Measurements from ENCODE around the gene CTRB2. TPM values are rescaled to one million over a fixed set of nuclear protein-coding genes. Genes with fewer than 3 reads are reported as not detected.
"Not testable (repeated sequence)": the region's sequence is repeated elsewhere in the genome, so short reads cannot be mapped to it uniquely, and the experiment has no call there.

Gene CTRB2
- total RNA-seq, 8 experiments from 2014 or later: 0.07 to 0.87 (median 0.29) TPM; not detected in 1

GRCh38 chr16:75219088-75219487, 12.1 kb upstream of the CTRB2 start:
- H3K4me1 ChIP-seq (replicated peaks in 1 of 2): no peaks in the 10 kb centered on the region
- no peak for ATAC-seq (replicated peaks in 6 of 8)
- 30 to 92% (median 73%) methylated on average over 2 to 3 of the region's 4 CpGs; no CpG with 5 or more reads in 5 of the 10 experiments for WGBS, 10 experiments
- no peak overlapping the region for H3K27ac ChIP-seq
- in situ Hi-C loops (cut with MboI; ENCODE audit: low pct_unique_long_range_greater_than_20kb in 2 of 9, low sequenced_read_pairs in 9 of 9, unreplicated experiment in 9 of 9): loop anchor here in 7 of 9 experiments (10.0 to 25.0 kb wide), 4 partner anchors 168 to 1943 kb away; no protein-coding TSS in a partner anchor
- no peak overlapping the region for H3K4me3 ChIP-seq

- Histone ChIP-seq H3K4me3 (no peak within 1 kb of the TSS), H3K4me1 (replicated peaks in 1 of 2) (no peaks in the 10 kb centered on the region), H3K27ac (no peak within 1 kb of the TSS)
- in situ Hi-C loops (cut with MboI; ENCODE audit: low pct_unique_long_range_greater_than_20kb in 2 of 9, low sequenced_read_pairs in 9 of 9, unreplicated experiment in 9 of 9): loop anchor here in 7 of 9 experiments (10.0 to 25.0 kb wide), 4 partner anchors 169 to 1944 kb away; no protein-coding TSS in a partner anchor
- 60 to 100% (median 92%) methylated on average over 1 to 6 of the region's 19 CpGs; no CpG with 5 or more reads in 4 of the 10 experiments for WGBS, 10 experiments
- peak in 1 of 8 experiments; percentile 36 for ATAC-seq (replicated peaks in 6 of 8)
Observed at GRCh38 chr16:75218256-75219076, 11.5 kb upstream of the CTRB2 start, which contains the start of gene CTRB1. TSS of gene CTRB1 (plus strand) at chr16:75218988. CDS start at chr16:75219008, 20 bp downstream.

GRCh38 chr16:75217389-75217851, 10.5 kb upstream of the CTRB2 start:
- no peaks in the 10 kb centered on the region for H3K4me1 ChIP-seq (replicated peaks in 1 of 2)
- WGBS, 10 experiments: 20 to 100% (median 75%) methylated on average over 1 to 6 of the region's 11 CpGs; no CpG with 5 or more reads in 2 of the 10 experiments
- H3K4me3 ChIP-seq: no peak overlapping the region
- ATAC-seq (replicated peaks in 6 of 8): no peak
- in situ Hi-C loops (cut with MboI; ENCODE audit: low pct_unique_long_range_greater_than_20kb in 2 of 9, low sequenced_read_pairs in 9 of 9, unreplicated experiment in 9 of 9): loop anchor here in 7 of 9 experiments (10.0 to 25.0 kb wide), 4 partner anchors 170 to 1945 kb away; no protein-coding TSS in a partner anchor
- no peak overlapping the region for H3K27ac ChIP-seq

GRCh38 chr16:75216576-75216975, 9.6 kb upstream of the CTRB2 start:
- 71 to 100% (median 79%) methylated on average over 1 to 6 of the region's 7 CpGs; no CpG with 5 or more reads in 4 of the 10 experiments for WGBS, 10 experiments

GRCh38 chr16:75216127-75216526, 9.2 kb upstream of the CTRB2 start:
- peak in 1 of 8 experiments; percentile 14 for ATAC-seq (replicated peaks in 6 of 8)
- no peaks in the 10 kb centered on the region for H3K4me1 ChIP-seq (replicated peaks in 1 of 2)
- no peak overlapping the region for H3K27ac ChIP-seq
- in situ Hi-C loops (cut with MboI; ENCODE audit: low pct_unique_long_range_greater_than_20kb in 2 of 9, low sequenced_read_pairs in 9 of 9, unreplicated experiment in 9 of 9): loop anchor here in 7 of 9 experiments (10.0 to 25.0 kb wide), 4 partner anchors 171 to 1946 kb away; no protein-coding TSS in a partner anchor
- H3K4me3 ChIP-seq: no peak overlapping the region
- WGBS, 10 experiments: 60 to 100% (median 80%) methylated on average over 1 of the region's 2 CpGs; no CpG with 5 or more reads in 3 of the 10 experiments

More at GRCh38 chr16:75216576-75216975, 9.6 kb upstream of the CTRB2 start:
- ATAC-seq (replicated peaks in 6 of 8): no peak
- no peak overlapping the region for H3K27ac ChIP-seq
- no peak overlapping the region for H3K4me3 ChIP-seq
- no peaks in the 10 kb centered on the region for H3K4me1 ChIP-seq (replicated peaks in 1 of 2)
- in situ Hi-C loops (cut with MboI; ENCODE audit: low pct_unique_long_range_greater_than_20kb in 2 of 9, low sequenced_read_pairs in 9 of 9, unreplicated experiment in 9 of 9): loop anchor here in 7 of 9 experiments (10.0 to 25.0 kb wide), 4 partner anchors 171 to 1946 kb away; no protein-coding TSS in a partner anchor

- H3K27ac ChIP-seq; ATAC-seq (replicated peaks in 6 of 8); H3K4me1 ChIP-seq (replicated peaks in 1 of 2); H3K4me3 ChIP-seq: not testable (repeated sequence)
- 40 to 100% (median 87%) methylated on average over 1 to 7 of the region's 10 CpGs; no CpG with 5 or more reads in 2 of the 10 experiments for WGBS, 10 experiments
- in situ Hi-C loops (cut with MboI; ENCODE audit: low pct_unique_long_range_greater_than_20kb in 2 of 9, low sequenced_read_pairs in 9 of 9, unreplicated experiment in 9 of 9): loop anchor here in 7 of 9 experiments (10.0 to 25.0 kb wide), 4 partner anchors 176 to 1951 kb away; no protein-coding TSS in a partner anchor
Observed at GRCh38 chr16:75211286-75211685, 4.3 kb upstream of the CTRB2 start.

GRCh38 chr16:75209944-75210343, 3.0 kb upstream of the CTRB2 start:
- in situ Hi-C loops (cut with MboI; ENCODE audit: low pct_unique_long_range_greater_than_20kb in 2 of 9, low sequenced_read_pairs in 9 of 9, unreplicated experiment in 9 of 9): loop anchor here in 7 of 9 experiments (10.0 to 25.0 kb wide), 4 partner anchors 177 to 1952 kb away; no protein-coding TSS in a partner anchor
- no peak overlapping the region for H3K4me3 ChIP-seq
- no peaks in the 10 kb centered on the region for H3K4me1 ChIP-seq (replicated peaks in 1 of 2)
- no peak overlapping the region for H3K27ac ChIP-seq
- 43 to 100% (median 77%) methylated on average over 1 to 4 of the region's 5 CpGs; no CpG with 5 or more reads in 2 of the 10 experiments for WGBS, 10 experiments
- ATAC-seq (replicated peaks in 6 of 8): no peak

- H3K4me1 ChIP-seq (replicated peaks in 1 of 2); H3K27ac ChIP-seq; ATAC-seq (replicated peaks in 6 of 8); H3K4me3 ChIP-seq: not testable (repeated sequence)
- 53 to 100% (median 75%) methylated on average over 2 to 4 of the region's 7 CpGs; no CpG with 5 or more reads in 4 of the 10 experiments for WGBS, 10 experiments
- in situ Hi-C loops (cut with MboI; ENCODE audit: low pct_unique_long_range_greater_than_20kb in 2 of 9, low sequenced_read_pairs in 9 of 9, unreplicated experiment in 9 of 9): loop anchor here in 6 of 9 experiments (25.0 kb wide), 3 partner anchors 178 to 1953 kb away; no protein-coding TSS in a partner anchor
Observed at GRCh38 chr16:75209514-75209913, 2.6 kb upstream of the CTRB2 start.

GRCh38 chr16:75208861-75209505, 2.0 kb upstream of the CTRB2 start:
- no peak overlapping the region for H3K4me3 ChIP-seq
- H3K27ac ChIP-seq: no peak overlapping the region
- H3K4me1 ChIP-seq (replicated peaks in 1 of 2): peaks cover 0 to 6% of the 10 kb centered on the region in 2 donors
- no peak for ATAC-seq (replicated peaks in 6 of 8)
- in situ Hi-C loops (cut with MboI; ENCODE audit: low pct_unique_long_range_greater_than_20kb in 2 of 9, low sequenced_read_pairs in 9 of 9, unreplicated experiment in 9 of 9): loop anchor here in 6 of 9 experiments (25.0 kb wide), 3 partner anchors 178 to 1953 kb away; no protein-coding TSS in a partner anchor
- WGBS, 10 experiments: 40 to 92% (median 76%) methylated on average over 2 to 10 of the region's 27 CpGs; no CpG with 5 or more reads in 6 of the 10 experiments

GRCh38 chr16:75208242-75208825, 1.4 kb upstream of the CTRB2 start:
- no peak for ATAC-seq (replicated peaks in 6 of 8)
- H3K27ac ChIP-seq: no peak overlapping the region
- H3K4me3 ChIP-seq: no peak overlapping the region
- in situ Hi-C loops (cut with MboI; ENCODE audit: low pct_unique_long_range_greater_than_20kb in 2 of 9, low sequenced_read_pairs in 9 of 9, unreplicated experiment in 9 of 9): loop anchor here in 6 of 9 experiments (25.0 kb wide), 3 partner anchors 179 to 1954 kb away; no protein-coding TSS in a partner anchor
- peaks cover 0 to 7% of the 10 kb centered on the region in 2 donors for H3K4me1 ChIP-seq (replicated peaks in 1 of 2)
- WGBS, 10 experiments: 59 to 93% (median 75%) methylated on average over 1 to 8 of the region's 13 CpGs; no CpG with 5 or more reads in 4 of the 10 experiments

- H3K27ac ChIP-seq: no peak overlapping the region
- H3K4me1 ChIP-seq (replicated peaks in 1 of 2): peaks cover 0 to 7% of the 10 kb centered on the region in 2 donors
- H3K4me3 ChIP-seq: no peak overlapping the region
- 36 to 97% (median 83%) methylated on average over 1 to 4 of the region's 11 CpGs; no CpG with 5 or more reads in 4 of the 10 experiments for WGBS, 10 experiments
- in situ Hi-C loops (cut with MboI; ENCODE audit: low pct_unique_long_range_greater_than_20kb in 2 of 9, low sequenced_read_pairs in 9 of 9, unreplicated experiment in 9 of 9): loop anchor here in 6 of 9 experiments (25.0 kb wide), 3 partner anchors 179 to 1954 kb away; no protein-coding TSS in a partner anchor
- ATAC-seq (replicated peaks in 6 of 8): no peak
Observed at GRCh38 chr16:75207831-75208230, 870 bp upstream of the CTRB2 start.
